Trophoblast cell (in vitro differentiated cells and primary cell): ENCODE data around the gene RPRM.

Source experiments
- DNase-seq, 2 donors: peaks; one replicate each; pipeline ENCODE4 v3.0.0-alpha.2; 2016
- H2AFZ ChIP-seq: 2 replicates; pipeline ENCODE4 v1.6.1; 2013; ENCODE audit warnings: low read length, moderate library complexity, mild to moderate bottlenecking; ENCODE audit not compliant: insufficient read depth, poor library complexity
- H2AK5ac ChIP-seq: 2 replicates; pipeline ENCODE4 v1.6.1; 2013; ENCODE audit warnings: mild to moderate bottlenecking, low read length
- H2BK120ac ChIP-seq: 2 replicates; pipeline ENCODE4 v1.6.1; 2013; ENCODE audit warnings: low read length, mild to moderate bottlenecking, moderate library complexity; ENCODE audit not compliant: insufficient read depth, poor library complexity
- H2BK12ac ChIP-seq: 2 replicates; pipeline ENCODE4 v1.6.1; 2013; ENCODE audit warnings: mild to moderate bottlenecking, low read length, moderate library complexity
- H2BK5ac ChIP-seq: 2 replicates; pipeline ENCODE4 v1.6.1; 2013; ENCODE audit warnings: low read length, low read depth, moderate library complexity, mild to moderate bottlenecking; ENCODE audit not compliant: poor library complexity
- H3K14ac ChIP-seq: 2 replicates; pipeline ENCODE4 v1.6.1; 2013; ENCODE audit warnings: mild to moderate bottlenecking, low read length
- H3K18ac ChIP-seq: 2 replicates; pipeline ENCODE4 v1.6.1; 2013; ENCODE audit warnings: mild to moderate bottlenecking, low read length
- H3K23ac ChIP-seq: 2 replicates; pipeline ENCODE4 v1.6.1; 2013; ENCODE audit warnings: low read length
- H3K27ac ChIP-seq: 2 replicates; pipeline ENCODE4 v1.5.1; 2013; ENCODE audit warnings: low read depth, mild to moderate bottlenecking, inconsistent platforms, low read length, moderate library complexity
- H3K27me3 ChIP-seq: 2 replicates; pipeline ENCODE4 v1.6.1; 2013; ENCODE audit warnings: inconsistent platforms, mild to moderate bottlenecking, low read length, moderate library complexity; ENCODE audit not compliant: insufficient read depth
- H3K36me3 ChIP-seq, 2 experiments: 1 replicate in 1 of 2; 2 replicates in 1 of 2; pipeline ENCODE4 v1.6.1; 2013; ENCODE audit warnings: low read length in 2 of 2, mild to moderate bottlenecking in 2 of 2, moderate library complexity in 1 of 2; ENCODE audit not compliant: insufficient read depth in 2 of 2, control insufficient read depth in 1 of 2
- H3K4ac ChIP-seq: 2 replicates; pipeline ENCODE4 v1.6.1; 2013; ENCODE audit warnings: low read depth, mild to moderate bottlenecking, low read length, moderate library complexity
- H3K4me1 ChIP-seq, 2 experiments: 1 replicate in 1 of 2; 2 replicates in 1 of 2; pipeline ENCODE4 v1.6.1; 2013; ENCODE audit warnings: low read length in 2 of 2, mild to moderate bottlenecking in 2 of 2, moderate library complexity in 1 of 2; ENCODE audit not compliant: insufficient read depth in 2 of 2, control insufficient read depth in 1 of 2
- H3K4me2 ChIP-seq: 2 replicates; pipeline ENCODE4 v1.6.1; 2013; ENCODE audit warnings: inconsistent platforms, mild to moderate bottlenecking, low read length, moderate library complexity
- H3K4me3 ChIP-seq: 2 replicates; pipeline ENCODE4 v1.5.1; 2013; ENCODE audit warnings: mild to moderate bottlenecking, low read depth, low read length, inconsistent platforms
- H3K79me1 ChIP-seq: one replicate; pipeline ENCODE4 v1.6.1; 2013; ENCODE audit warnings: low read length
- H3K79me2 ChIP-seq: 2 replicates; pipeline ENCODE4 v1.6.1; 2013; ENCODE audit warnings: low read length, mild to moderate bottlenecking; ENCODE audit not compliant: control insufficient read depth, insufficient read depth, poor library complexity
- H3K9ac ChIP-seq: 2 replicates; pipeline ENCODE4 v1.6.1; 2013; ENCODE audit warnings: mild to moderate bottlenecking, low read length
- H3K9me3 ChIP-seq: 2 replicates; pipeline ENCODE4 v1.6.1; 2013; ENCODE audit warnings: low read depth, mild to moderate bottlenecking, control low read depth, inconsistent platforms, low read length; ENCODE audit not compliant: insufficient read depth
- H4K12ac ChIP-seq: 2 replicates; pipeline ENCODE4 v1.6.1; 2013; ENCODE audit warnings: low read depth, mild to moderate bottlenecking, low read length, moderate library complexity
- H4K8ac ChIP-seq: 2 replicates; pipeline ENCODE4 v1.6.1; 2013; ENCODE audit warnings: low read depth, mild to moderate bottlenecking, low read length, moderate library complexity
- H4K91ac ChIP-seq: one replicate; pipeline ENCODE4 v1.6.1; 2013; ENCODE audit warnings: low read depth, mild to moderate bottlenecking, low read length, moderate library complexity
- WGBS: extraction: QIAGEN DNeasy Blood & Tissue Kit; methylation state at CpG from one replicate; pipeline ENCODE4 v1.1.7; 2013; ENCODE audit warnings: missing lambda C conversion rate; ENCODE audit not compliant: insufficient read length, insufficient coverage; ENCODE audit errors: extremely low coverage; 5-methylcytosine and 5-hydroxymethylcytosine counted together

Gene RPRM

DNA sequence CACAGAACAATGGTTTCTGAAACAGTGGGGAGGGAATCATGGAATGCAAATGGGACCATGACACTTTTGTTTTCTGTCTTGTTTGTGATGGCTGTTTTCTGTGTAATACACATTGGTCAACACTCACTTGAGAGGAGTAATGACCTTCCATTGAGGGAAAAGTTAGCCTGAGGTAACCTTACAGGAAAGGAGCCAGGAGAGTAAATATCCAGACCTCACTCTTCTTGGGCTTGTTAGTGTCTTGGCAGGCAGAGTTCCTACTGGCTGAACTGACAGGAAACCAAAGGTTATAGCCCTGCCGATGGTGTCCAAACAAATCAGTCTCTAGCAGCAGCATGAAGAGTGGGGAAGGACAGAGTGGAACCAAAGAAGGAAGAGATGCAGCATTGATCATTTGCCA lies 17.2 kb upstream of the RPRM start:
- H4K12ac ChIP-seq: no peak overlapping the region
- H3K9me3 ChIP-seq: no peaks in the 10 kb centered on the region
- no peak overlapping the region for H4K8ac ChIP-seq
- H3K14ac ChIP-seq: no peak overlapping the region
- no peak overlapping the region for H3K18ac ChIP-seq
- H2BK12ac ChIP-seq: no peak overlapping the region
- no peaks in the 10 kb centered on the region for H3K79me2 ChIP-seq
- H3K27me3 ChIP-seq: no peaks in the 10 kb centered on the region
- H3K4me2 ChIP-seq: no peak overlapping the region
- WGBS: no CpG with 5 or more reads among the region's 1 CpG
- H3K27ac ChIP-seq: no peak overlapping the region
- no peak overlapping the region for H3K23ac ChIP-seq
- H2BK120ac ChIP-seq: no peak overlapping the region
- H3K4me1 ChIP-seq: no peaks in the 10 kb centered on the region
- H2BK5ac ChIP-seq: no peak overlapping the region
- H3K4ac ChIP-seq: no peak overlapping the region
- H4K91ac ChIP-seq: no peak overlapping the region
- no peaks in the 10 kb centered on the region for H3K36me3 ChIP-seq
- no peak overlapping the region for H2AK5ac ChIP-seq
- no peak overlapping the region for H2AFZ ChIP-seq
- no peak overlapping the region for H3K9ac ChIP-seq
- no peak for DNase-seq
- H3K4me3 ChIP-seq: no peak overlapping the region
- H3K79me1 ChIP-seq: no peaks in the 10 kb centered on the region

DNA sequence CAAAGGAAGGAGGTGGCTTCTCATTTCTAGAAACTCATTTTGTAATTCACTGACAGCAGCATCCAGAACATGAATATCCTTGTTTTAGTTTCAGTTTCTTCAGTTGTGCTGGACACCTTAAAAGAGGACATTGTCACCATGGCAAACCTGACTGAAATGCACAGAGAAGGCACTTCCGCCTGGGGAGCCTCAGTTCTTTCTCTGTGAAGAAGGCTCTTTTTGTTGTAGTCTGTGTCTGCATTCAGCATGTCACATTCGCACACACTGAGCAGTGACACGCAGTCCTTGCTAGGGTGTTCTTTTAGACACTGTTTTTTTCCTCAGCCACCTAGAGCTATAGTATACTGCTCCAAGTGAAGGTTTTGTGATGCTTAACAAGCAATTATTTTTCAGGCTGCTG lies 9.5 kb upstream of the RPRM start:
- Histone ChIP-seq H3K4ac (no peak overlapping the region), H2BK12ac (no peak overlapping the region), H3K14ac (no peak overlapping the region), H2BK5ac (no peak overlapping the region), H3K79me2 (no peaks in the 10 kb centered on the region), H4K91ac (no peak overlapping the region), H3K36me3 (no peaks in the 10 kb centered on the region), H3K9me3 (no peaks in the 10 kb centered on the region), H3K27me3 (no peaks in the 10 kb centered on the region), H2BK120ac (no peak overlapping the region), H3K4me2 (no peak overlapping the region), H4K12ac (no peak overlapping the region), H3K79me1 (no peaks in the 10 kb centered on the region), H3K18ac (no peak overlapping the region), H2AFZ (no peak overlapping the region), H3K4me1 (no peaks in the 10 kb centered on the region), H3K23ac (peak overlapping the region; percentile 97), H4K8ac (no peak overlapping the region), H3K4me3 (no peak overlapping the region), H3K9ac (no peak overlapping the region), H2AK5ac (no peak overlapping the region), H3K27ac (no peak overlapping the region)
- DNase-seq: no peak
- no CpG with 5 or more reads among the region's 3 CpGs for WGBS

DNA sequence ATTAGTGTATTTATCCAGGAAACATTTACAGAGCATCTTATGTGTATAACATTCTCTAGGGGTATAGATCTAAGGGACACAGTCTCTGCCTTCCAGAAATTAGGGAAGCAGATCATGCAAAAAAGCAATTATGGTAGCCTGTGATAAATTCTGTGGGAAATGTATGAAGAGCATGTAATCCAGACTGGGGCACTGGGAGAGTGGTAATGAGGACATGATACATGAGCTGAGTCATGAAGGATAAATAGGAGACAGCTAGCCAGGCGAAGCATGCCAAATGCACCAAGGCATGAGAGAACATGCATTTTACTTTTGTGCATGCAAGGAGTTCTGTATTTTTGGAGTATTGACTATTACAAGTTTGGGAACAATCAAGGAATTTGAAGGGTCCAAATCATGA lies 8.9 kb upstream of the RPRM start:
- Histone ChIP-seq H3K4me2 (no peak overlapping the region), H3K79me2 (no peaks in the 10 kb centered on the region), H2BK5ac (no peak overlapping the region), H3K18ac (no peak overlapping the region), H3K27me3 (no peaks in the 10 kb centered on the region), H2AFZ (no peak overlapping the region), H3K9me3 (no peaks in the 10 kb centered on the region), H3K27ac (no peak overlapping the region), H3K36me3 (no peaks in the 10 kb centered on the region), H3K9ac (no peak overlapping the region), H3K4ac (no peak overlapping the region), H3K4me1 (no peaks in the 10 kb centered on the region), H4K12ac (no peak overlapping the region), H2AK5ac (no peak overlapping the region), H3K4me3 (no peak overlapping the region), H2BK12ac (no peak overlapping the region), H4K8ac (no peak overlapping the region), H3K14ac (no peak overlapping the region), H3K79me1 (no peaks in the 10 kb centered on the region), H2BK120ac (no peak overlapping the region), H4K91ac (no peak overlapping the region), H3K23ac (no peak overlapping the region)
- no CpG with 5 or more reads among the region's 1 CpG for WGBS
- DNase-seq: no peak

DNA sequence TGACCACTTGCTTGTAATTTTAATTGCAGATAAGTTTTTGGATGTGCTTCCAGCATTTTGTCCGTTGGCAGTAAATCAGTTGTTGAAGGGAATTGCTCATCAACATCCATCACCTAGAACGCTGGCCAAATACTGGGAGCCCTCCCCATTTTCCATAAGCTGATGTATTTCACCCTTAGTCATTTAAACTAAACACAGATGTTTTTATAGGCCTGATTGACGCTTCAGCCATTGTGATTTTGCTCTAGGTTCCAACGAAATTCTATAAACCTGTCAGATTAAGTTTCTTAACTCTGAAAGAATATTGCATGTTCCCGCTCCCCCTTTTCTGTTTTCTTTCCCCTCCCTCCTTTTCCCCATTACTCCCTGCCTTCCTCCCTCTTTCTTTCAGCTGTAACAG lies 1.0 kb upstream of the RPRM start:
- H3K79me1 ChIP-seq: no peaks in the 10 kb centered on the region
- no peak overlapping the region for H2BK5ac ChIP-seq
- no peak overlapping the region for H2AK5ac ChIP-seq
- no peak overlapping the region for H2BK120ac ChIP-seq
- no CpG with 5 or more reads among the region's 5 CpGs for WGBS
- H3K14ac ChIP-seq: no peak overlapping the region
- no peak overlapping the region for H4K91ac ChIP-seq
- no peak overlapping the region for H4K8ac ChIP-seq
- H2AFZ ChIP-seq: no peak overlapping the region
- H3K9me3 ChIP-seq: no peaks in the 10 kb centered on the region
- peaks cover 16% of the 10 kb centered on the region in 2 experiments for H3K4me1 ChIP-seq
- no peak overlapping the region for H3K23ac ChIP-seq
- no peaks in the 10 kb centered on the region for H3K36me3 ChIP-seq
- no peaks in the 10 kb centered on the region for H3K79me2 ChIP-seq
- H3K4ac ChIP-seq: no peak overlapping the region
- H3K18ac ChIP-seq: no peak overlapping the region
- H3K4me3 ChIP-seq: no peak overlapping the region
- H3K27ac ChIP-seq: no peak overlapping the region
- H2BK12ac ChIP-seq: no peak overlapping the region
- DNase-seq: no peak
- H3K4me2 ChIP-seq: no peak overlapping the region
- no peak overlapping the region for H4K12ac ChIP-seq
- H3K27me3 ChIP-seq: peaks cover 2% of the 10 kb centered on the region
- no peak overlapping the region for H3K9ac ChIP-seq
